NT2/D1 (cell line): ENCODE results near the gene RAB41.

Experiments used
- DNase-seq: peaks from one replicate; pipeline ENCODE4 v3.0.0-alpha.2; 2011; ENCODE audit warnings: low read depth, low spot score
- H3K27me3 ChIP-seq: 2 replicates; pipeline ENCODE4 v1.6.0; 2011; ENCODE audit warnings: mild to moderate bottlenecking; ENCODE audit not compliant: insufficient read length, insufficient read depth
- H3K36me3 ChIP-seq: 2 replicates; pipeline ENCODE4 v1.6.1; 2011; ENCODE audit warnings: mild to moderate bottlenecking, low read length, mixed read lengths; ENCODE audit not compliant: insufficient read depth, insufficient read length
- H3K4me1 ChIP-seq: 2 replicates; pipeline ENCODE4 v1.5.1; 2011; ENCODE audit not compliant: insufficient read depth, insufficient read length
- H3K4me3 ChIP-seq: 2 replicates; pipeline ENCODE4 v1.5.1; 2011; ENCODE audit warnings: low read depth; ENCODE audit not compliant: insufficient read length
- H3K9ac ChIP-seq: 2 replicates; pipeline ENCODE4 v1.6.0; 2011; ENCODE audit warnings: low read depth; ENCODE audit not compliant: insufficient read length
- H3K9me3 ChIP-seq: 2 replicates; pipeline ENCODE4 v1.5.1; 2011; ENCODE audit warnings: mild to moderate bottlenecking, low read length; ENCODE audit not compliant: insufficient read depth
- SUZ12 ChIP-seq: IDR thresholded peaks from 2 replicates; pipeline ENCODE4 v1.6.1; 2011; ENCODE audit not compliant: insufficient read length, insufficient read depth; ENCODE audit errors: extremely low read depth
- YY1 ChIP-seq: IDR thresholded peaks from 2 replicates; pipeline ENCODE4 v1.6.1; 2011; ENCODE audit not compliant: insufficient read length, insufficient read depth
- ZNF274 ChIP-seq: IDR thresholded peaks from 2 replicates; pipeline ENCODE4 v1.6.1; 2011; ENCODE audit warnings: mild to moderate bottlenecking, low read depth, low read length

The RAB41 gene

DNA sequence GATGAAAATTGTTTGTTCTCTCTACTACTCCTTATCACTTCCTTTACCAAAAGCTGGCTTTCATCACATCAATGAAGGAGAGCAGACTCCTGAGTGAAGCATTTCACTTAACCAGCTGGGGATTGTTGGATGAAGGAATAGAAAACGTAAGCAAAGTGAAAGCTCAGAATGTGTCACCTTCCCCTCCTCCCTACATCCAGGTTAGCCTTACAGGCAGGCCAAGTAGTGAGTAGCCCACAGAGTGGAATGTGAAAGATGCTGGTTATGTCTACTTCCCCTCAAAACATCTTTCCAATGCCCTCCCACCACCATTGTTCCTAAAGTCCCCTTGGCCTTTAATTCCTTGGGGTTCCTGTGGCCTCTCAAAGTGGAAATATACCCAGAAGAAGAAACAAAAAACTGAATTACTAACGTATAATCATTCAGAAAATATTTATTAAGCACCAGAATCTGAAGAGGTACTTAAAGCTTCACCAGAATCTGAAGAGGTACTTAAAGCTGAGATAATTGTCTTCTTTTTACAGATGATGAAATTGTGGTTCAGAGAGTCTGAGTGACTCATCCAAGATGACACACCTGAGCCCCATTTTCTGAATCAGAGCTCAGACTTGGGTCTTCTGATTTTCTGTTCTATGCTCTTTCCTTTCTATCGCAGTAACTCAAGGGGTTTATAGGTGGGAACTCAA lies 28.5 kb upstream of the RAB41 start:
- no peaks in the 10 kb centered on the region for H3K4me1 ChIP-seq
- no peaks in the 10 kb centered on the region for H3K27me3 ChIP-seq
- no peak for TF ChIP-seq YY1
- no peak for TF ChIP-seq ZNF274
- no peak for TF ChIP-seq SUZ12
- DNase-seq = no peak
- no peak overlapping the region for H3K9ac ChIP-seq
- H3K9me3 ChIP-seq = no peaks in the 10 kb centered on the region
- no peak overlapping the region for H3K4me3 ChIP-seq
- no peaks in the 10 kb centered on the region for H3K36me3 ChIP-seq

GRCh38 chrX:70254063-70254400 lies 27.9 kb upstream of the RAB41 start:
- TF ChIP-seq ZNF274 = no peak
- TF ChIP-seq SUZ12 = no peak
- TF ChIP-seq YY1 = no peak
- DNase-seq = no peak
- H3K4me1 ChIP-seq = no peaks in the 10 kb centered on the region
- no peaks in the 10 kb centered on the region for H3K27me3 ChIP-seq
- no peaks in the 10 kb centered on the region for H3K9me3 ChIP-seq
- H3K9ac ChIP-seq = no peak overlapping the region
- H3K4me3 ChIP-seq = no peak overlapping the region
- H3K36me3 ChIP-seq = no peaks in the 10 kb centered on the region

DNA sequence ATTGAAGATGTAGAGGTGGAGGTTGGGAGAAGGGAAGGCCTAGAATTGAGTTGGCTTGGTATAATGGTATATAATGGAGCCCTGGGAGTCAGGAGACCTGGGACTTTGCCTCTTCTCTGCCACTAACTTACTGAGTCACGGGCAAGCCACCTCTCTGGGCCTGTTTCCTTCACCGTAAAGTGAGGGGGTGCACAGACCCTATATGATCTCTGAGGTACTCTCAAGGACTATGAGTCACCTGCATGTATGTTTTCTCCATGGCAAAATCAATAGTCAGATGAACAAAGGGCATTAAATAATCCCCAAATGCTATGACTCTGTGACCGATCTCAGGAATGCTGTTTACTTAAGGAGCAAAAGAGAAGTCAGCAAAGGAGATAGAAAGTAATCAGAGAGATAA lies 27.1 kb upstream of the RAB41 start:
- H3K9me3 ChIP-seq = no peaks in the 10 kb centered on the region
- H3K36me3 ChIP-seq = no peaks in the 10 kb centered on the region
- no peaks in the 10 kb centered on the region for H3K27me3 ChIP-seq
- H3K4me3 ChIP-seq = no peak overlapping the region
- TF ChIP-seq SUZ12 (no peak), YY1 (no peak), ZNF274 (no peak)
- no peak for DNase-seq
- no peak overlapping the region for H3K9ac ChIP-seq
- H3K4me1 ChIP-seq = no peaks in the 10 kb centered on the region

- no peaks in the 10 kb centered on the region for H3K27me3 ChIP-seq
- H3K9me3 ChIP-seq = no peaks in the 10 kb centered on the region
- no peaks in the 10 kb centered on the region for H3K36me3 ChIP-seq
- no peak overlapping the region for H3K4me3 ChIP-seq
- H3K9ac ChIP-seq = no peak overlapping the region
- H3K4me1 ChIP-seq = no peaks in the 10 kb centered on the region
- no peak for DNase-seq
- TF ChIP-seq YY1 (no peak), SUZ12 (no peak), ZNF274 (no peak)
Measured at GRCh38 chrX:70255452-70255851, 26.5 kb upstream of the RAB41 start.

DNA sequence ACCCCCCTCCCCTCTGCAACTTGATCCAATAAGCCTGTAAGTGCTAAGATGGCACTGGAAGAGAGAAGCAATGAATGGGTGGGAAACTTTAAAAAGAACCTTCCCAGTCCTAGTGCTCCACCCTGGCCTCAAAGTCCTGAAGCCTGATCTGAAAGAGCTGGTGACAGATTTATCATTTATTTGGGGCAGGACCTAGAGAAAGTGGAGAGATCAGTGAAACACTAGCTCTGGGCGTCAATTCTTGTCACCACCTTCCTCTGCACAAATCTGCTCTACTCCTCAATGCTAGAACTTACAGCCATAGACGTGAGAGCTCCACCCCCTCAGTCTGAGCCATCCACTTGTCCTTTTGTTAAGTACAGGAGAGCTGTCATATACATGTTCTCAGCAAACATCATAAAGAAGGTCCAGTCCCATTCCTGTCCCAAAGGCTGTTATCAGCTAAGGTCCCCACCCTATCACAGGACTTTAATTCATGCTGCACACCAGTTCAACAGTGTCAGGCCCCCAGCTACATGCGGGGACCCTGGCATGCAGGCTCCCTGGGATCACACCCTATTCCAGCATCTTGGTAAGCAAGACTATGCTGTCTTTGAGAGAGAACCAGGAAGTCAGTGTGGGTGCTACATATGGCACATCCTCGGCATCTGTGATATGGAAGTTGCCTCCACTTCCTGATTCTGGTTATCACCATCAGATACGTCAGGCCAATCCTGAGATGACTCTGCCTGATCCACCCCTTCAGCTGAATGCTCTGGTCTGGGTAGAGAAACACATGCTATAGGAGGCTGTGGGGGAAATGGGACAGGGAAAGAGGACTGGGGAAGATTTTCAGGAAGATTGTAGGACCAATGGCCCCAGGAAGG lies 24.3 kb upstream of the RAB41 start:
- H3K9me3 ChIP-seq = no peaks in the 10 kb centered on the region
- H3K27me3 ChIP-seq = no peaks in the 10 kb centered on the region
- H3K4me3 ChIP-seq = no peak overlapping the region
- no peak for DNase-seq
- H3K4me1 ChIP-seq = no peaks in the 10 kb centered on the region
- no peaks in the 10 kb centered on the region for H3K36me3 ChIP-seq
- TF ChIP-seq YY1 (no peak), SUZ12 (no peak), ZNF274 (no peak)
- H3K9ac ChIP-seq = no peak overlapping the region

GRCh38 chrX:70260104-70260503 lies 21.9 kb upstream of the RAB41 start, which contains the start of gene P2RY4:
Gene P2RY4 (minus strand): TSS chrX:70260204. CDS start chrX:70259624, 580 bp downstream.
- H3K4me1 ChIP-seq = no peaks in the 10 kb centered on the region
- H3K9ac ChIP-seq = no peak within 1 kb of the TSS
- no peak for DNase-seq
- H3K27me3 ChIP-seq = no peaks in the 10 kb centered on the region
- no peaks in the 10 kb centered on the region for H3K36me3 ChIP-seq
- TF ChIP-seq SUZ12 = no peak
- no peak for TF ChIP-seq ZNF274
- no peak for TF ChIP-seq YY1
- no peak within 1 kb of the TSS for H3K4me3 ChIP-seq
- H3K9me3 ChIP-seq = no peaks in the 10 kb centered on the region

DNA sequence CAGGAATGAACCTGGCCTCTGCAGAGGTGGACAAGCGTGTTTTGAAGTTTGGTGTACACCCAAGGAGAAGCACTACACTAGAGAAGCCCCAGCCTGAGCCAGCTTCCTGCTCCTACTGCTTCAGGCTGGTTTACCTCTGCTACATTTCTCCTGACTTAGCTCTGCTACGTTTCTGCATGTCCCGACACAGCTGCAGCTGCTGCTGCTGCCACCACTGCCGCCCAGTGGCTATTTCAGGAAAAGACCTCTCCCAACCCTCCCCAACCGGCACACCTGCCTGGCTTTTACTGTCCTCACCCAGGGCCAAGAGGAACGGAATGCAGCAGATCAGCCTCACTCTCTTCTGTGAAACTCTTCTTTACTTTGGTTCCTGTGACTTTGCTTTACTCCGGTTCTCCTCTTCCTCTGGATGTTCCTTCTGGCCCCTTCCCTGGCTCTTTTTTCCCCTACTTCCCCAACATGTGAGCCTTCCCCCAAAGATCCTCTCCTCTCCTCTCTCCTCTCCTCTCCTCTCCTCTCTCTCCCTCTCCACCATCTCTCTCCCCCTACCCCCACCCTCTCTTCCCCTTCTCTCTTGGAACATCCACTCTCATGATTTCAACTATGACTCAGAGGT lies 18.9 kb upstream of the RAB41 start:
- H3K4me3 ChIP-seq = no peak overlapping the region
- H3K27me3 ChIP-seq = no peaks in the 10 kb centered on the region
- peak overlapping the region; percentile 25 for H3K9ac ChIP-seq
- no peaks in the 10 kb centered on the region for H3K4me1 ChIP-seq
- no peaks in the 10 kb centered on the region for H3K36me3 ChIP-seq
- H3K9me3 ChIP-seq = no peaks in the 10 kb centered on the region
- DNase-seq = peak; percentile 57
- no peak for TF ChIP-seq YY1
- TF ChIP-seq ZNF274 = no peak
